A673 (cell line): ENCODE measurements around the gene TMEM232. TPM values are rescaled to one million over a fixed set of nuclear protein-coding genes. Genes with fewer than 3 reads are reported as not detected.
A peak's percentile ranks its signal among the peaks of the same experiment; 100 is the strongest.

ENCODE experiments used
- Bru-seq: library from RNA; stranded (reverse); fragments of 400-500 nt; gene quantifications from one replicate; lab custom pipeline; 2021; lab: Mats Ljungman, UMichigan
- BruChase-seq, 2 experiments: library from RNA; stranded (reverse); fragments of 400-500 nt; gene quantifications; one replicate each; lab custom pipeline; 2021; lab: Mats Ljungman, UMichigan
- BruUV-seq: library from RNA; stranded (reverse); fragments of 400-500 nt; replicated peaks from 2 replicates; lab custom pipeline; 2021; lab: Mats Ljungman, UMichigan
- CTCF ChIA-PET: fragments of 300-600 bp; sonication (Branson Sonifier 250); formaldehyde crosslinking; loops from one replicate; lab custom pipeline; 2022; ENCODE audit warnings: antibody characterized with exemption; lab: Charles Lee
- POLR2A ChIA-PET: fragments of 300-600 bp; sonication (Branson Sonifier 250); formaldehyde crosslinking; loops from one replicate; lab custom pipeline; 2022; ENCODE audit warnings: antibody characterized with exemption; ENCODE audit not compliant: low non-redundant PET; lab: Charles Lee
- DNase-seq: peaks from one replicate; pipeline ENCODE4 v3.0.0-alpha.2; 2015; ENCODE audit warnings: low spot score
- H3K27ac ChIP-seq: fragments of 200-600 bp; sonication (generic); 2 replicates; pipeline ENCODE4 v1.5.1; 2016; ENCODE audit warnings: mixed run types, low read depth, mild to moderate bottlenecking, mixed read lengths, antibody characterized with exemption, low read length; ENCODE audit not compliant: poor library complexity, severe bottlenecking
- H3K27me3 ChIP-seq: fragments of 200-600 bp; sonication (generic); replicated peaks from 2 replicates; pipeline ENCODE4 v1.6.1; 2017; ENCODE audit warnings: mixed run types, low read depth, mild to moderate bottlenecking, mixed read lengths, antibody characterized with exemption, low read length; ENCODE audit not compliant: insufficient read depth, poor library complexity
- H3K36me3 ChIP-seq: fragments of 200-600 bp; sonication (generic); 2 replicates; pipeline ENCODE4 v1.6.1; 2016; ENCODE audit warnings: mixed run types, mild to moderate bottlenecking, mixed read lengths, antibody characterized with exemption, low read length; ENCODE audit not compliant: insufficient read depth, poor library complexity, severe bottlenecking
- H3K4me1 ChIP-seq: fragments of 200-600 bp; sonication (generic); 2 replicates; pipeline ENCODE4 v1.6.1; 2017; ENCODE audit warnings: mixed run types, mild to moderate bottlenecking, mixed read lengths, antibody characterized with exemption, low read length; ENCODE audit not compliant: insufficient read depth, poor library complexity, severe bottlenecking
- H3K4me3 ChIP-seq: fragments of 200-600 bp; sonication (generic); 2 replicates; pipeline ENCODE4 v1.5.1; 2016; ENCODE audit warnings: low read depth, mixed run types, mild to moderate bottlenecking, mixed read lengths, low read length; ENCODE audit not compliant: poor library complexity, severe bottlenecking
- H3K9me3 ChIP-seq: fragments of 200-600 bp; sonication (generic); 2 replicates; pipeline ENCODE4 v1.6.1; 2016; ENCODE audit warnings: mixed run types, low read depth, mild to moderate bottlenecking, mixed read lengths, antibody characterized with exemption, low read length; ENCODE audit not compliant: poor library complexity, severe bottlenecking
- EZH2 ChIP-seq: fragments of 200-600 bp; sonication (generic); IDR thresholded peaks from 2 replicates; pipeline ENCODE4 v1.6.1; 2017; ENCODE audit warnings: borderline replicate concordance, low read depth, mild to moderate bottlenecking, mixed read lengths, antibody characterized with exemption, low read length; ENCODE audit not compliant: poor library complexity, severe bottlenecking
- intact Hi-C: fragments of 100-400 bp; cut with micrococcal nuclease; formaldehyde crosslinking; loops from one replicate; pipeline ENCODE4 v1.10.0; 2022; ENCODE audit not compliant: unreplicated experiment
- long read RNA-seq: library from polyadenylated mRNA; stranded (forward); transcript quantifications from one replicate; pipeline ENCODE4 v2.0.0, GENCODE V29; 2022
- total RNA-seq: library from RNA; stranded (reverse); gene quantifications from 2 replicates; pipeline ENCODE4 v1.2.3, GENCODE V29; 2021
- TF ChIP-seq, protein P1 (sequence below): fragments of 300-800, 200-600 bp; sonication (generic); conservative IDR thresholded peaks from 2 replicates; pipeline ENCODE4 v1.5.1; 2017; ENCODE audit warnings: low read depth, mild to moderate bottlenecking, antibody characterized with exemption, low read length, moderate library complexity, mixed read lengths

Gene TMEM232
- total RNA-seq (0.82 and 1.6 TPM in 2 replicates), Bru-seq, nascent RNA (percentile 18 among the genes with signal in this experiment), BruChase-seq, experiment 1, labeled RNA remaining after a 2-hour chase (percentile 21 among the genes with signal in this experiment), BruChase-seq, experiment 2, labeled RNA remaining after a 6-hour chase (percentile 17 among the genes with signal in this experiment)
- long read RNA-seq, partial matches to known transcripts, result 0 of 1 reads
- long read RNA-seq, other reads (novel, unspliced or antisense), result 1 of 1 reads

DNA sequence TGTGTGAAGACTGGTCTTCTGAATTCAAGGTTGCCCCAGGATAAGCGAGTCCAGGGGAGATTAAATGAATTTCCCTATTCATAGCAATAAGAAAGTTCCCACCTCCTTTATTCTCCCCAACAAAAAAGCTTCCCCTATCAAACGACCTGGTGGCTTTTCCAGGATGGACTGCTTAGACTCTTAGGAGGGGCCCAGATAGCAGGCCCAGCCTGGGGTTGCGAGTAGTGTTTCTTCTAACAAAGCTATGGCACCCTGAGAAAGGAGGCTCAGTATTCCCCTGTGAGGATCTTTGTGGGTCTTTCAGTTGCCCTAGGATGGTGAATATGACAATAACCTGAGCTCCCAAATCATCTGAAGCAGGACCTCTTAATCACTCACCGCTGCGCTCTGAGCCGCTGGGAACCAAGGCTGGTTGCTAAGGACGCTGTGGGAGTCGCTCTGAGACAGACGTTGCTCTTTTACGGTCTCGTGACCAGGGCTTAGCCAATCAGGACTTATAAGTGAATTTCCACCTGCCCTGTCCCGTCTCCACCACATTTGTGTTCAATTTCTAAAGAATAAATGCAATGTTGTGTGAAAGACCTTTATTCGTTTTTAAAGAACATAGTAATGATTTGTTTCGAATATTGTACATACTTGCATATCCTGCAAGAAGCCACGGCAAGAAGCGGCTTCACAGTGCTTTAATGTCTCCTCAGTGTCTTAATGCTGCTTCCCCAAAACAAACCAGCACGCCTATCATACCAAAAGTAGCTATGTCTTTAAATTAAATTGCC lies at the start of gene TMEM232:
Gene TMEM232 (minus strand): TSS at position 423 of the 776 bp plus-strand sequence. CDS start 59,319 bp downstream, outside the sequence.
- no peak within 1 kb of the TSS for H3K27ac ChIP-seq
- intact Hi-C loops, result no loop called here
- TF ChIP-seq EZH2, result no peak
- TF ChIP-seq, protein P1, sequence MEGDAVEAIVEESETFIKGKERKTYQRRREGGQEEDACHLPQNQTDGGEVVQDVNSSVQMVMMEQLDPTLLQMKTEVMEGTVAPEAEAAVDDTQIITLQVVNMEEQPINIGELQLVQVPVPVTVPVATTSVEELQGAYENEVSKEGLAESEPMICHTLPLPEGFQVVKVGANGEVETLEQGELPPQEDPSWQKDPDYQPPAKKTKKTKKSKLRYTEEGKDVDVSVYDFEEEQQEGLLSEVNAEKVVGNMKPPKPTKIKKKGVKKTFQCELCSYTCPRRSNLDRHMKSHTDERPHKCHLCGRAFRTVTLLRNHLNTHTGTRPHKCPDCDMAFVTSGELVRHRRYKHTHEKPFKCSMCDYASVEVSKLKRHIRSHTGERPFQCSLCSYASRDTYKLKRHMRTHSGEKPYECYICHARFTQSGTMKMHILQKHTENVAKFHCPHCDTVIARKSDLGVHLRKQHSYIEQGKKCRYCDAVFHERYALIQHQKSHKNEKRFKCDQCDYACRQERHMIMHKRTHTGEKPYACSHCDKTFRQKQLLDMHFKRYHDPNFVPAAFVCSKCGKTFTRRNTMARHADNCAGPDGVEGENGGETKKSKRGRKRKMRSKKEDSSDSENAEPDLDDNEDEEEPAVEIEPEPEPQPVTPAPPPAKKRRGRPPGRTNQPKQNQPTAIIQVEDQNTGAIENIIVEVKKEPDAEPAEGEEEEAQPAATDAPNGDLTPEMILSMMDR, result no peak
- peak within 1 kb of the TSS; percentile 40 for H3K4me3 ChIP-seq
- no TSS peak for BruUV-seq
- no peaks in the 10 kb centered on the region for H3K4me1 ChIP-seq
- no peaks in the 10 kb centered on the region for H3K9me3 ChIP-seq
- ChIA-PET CTCF (no interaction called here), POLR2A (no interaction called here)
- no peaks in the 10 kb centered on the region for H3K36me3 ChIP-seq
- no peaks in the 10 kb centered on the region for H3K27me3 ChIP-seq
- peak; percentile 75 for DNase-seq

DNA sequence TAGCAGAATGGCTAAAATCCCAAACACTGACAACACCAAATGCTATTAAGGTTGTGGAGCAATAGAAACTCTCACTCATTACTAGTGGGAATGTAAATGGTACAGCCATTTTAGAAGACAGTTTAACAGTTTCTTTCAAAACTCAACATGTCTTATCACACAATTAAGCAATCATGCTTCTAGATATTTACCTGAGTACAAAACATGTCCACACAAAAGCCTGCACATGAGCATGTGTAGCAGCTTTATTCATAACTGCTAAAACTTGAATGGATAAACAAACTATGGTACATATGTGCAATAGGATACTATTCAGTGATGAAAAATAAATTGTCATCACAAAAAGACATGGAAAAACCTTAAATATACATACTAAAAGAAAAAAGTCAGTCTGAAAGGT lies 43.8 kb upstream of the TMEM232 start:
- DNase-seq, result no peak
- no peak for TF ChIP-seq EZH2
- TF ChIP-seq, protein P1, result no peak
- no peak overlapping the region for H3K4me3 ChIP-seq
- H3K36me3 ChIP-seq, result no peaks in the 10 kb centered on the region
- POLR2A ChIA-PET, result no interaction called here
- no peak overlapping the region for H3K27ac ChIP-seq
- no TSS peak for BruUV-seq
- peaks cover 4% of the 10 kb centered on the region for H3K4me1 ChIP-seq
- CTCF ChIA-PET, result no interaction called here
- H3K9me3 ChIP-seq, result no peaks in the 10 kb centered on the region
- H3K27me3 ChIP-seq, result no peaks in the 10 kb centered on the region
- intact Hi-C loops, result no loop called here

GRCh38 chr5:110769000-110769681 lies 42.7 kb upstream of the TMEM232 start:
- POLR2A ChIA-PET, result interaction anchor here (0.5 kb wide), 1 partner anchor 323 kb away, joined by 3 read pairs; the partner anchor contains the start of gene WDR36
- no peak overlapping the region for H3K4me3 ChIP-seq
- peaks cover 4% of the 10 kb centered on the region for H3K4me1 ChIP-seq
- no peak overlapping the region for H3K27ac ChIP-seq
- TF ChIP-seq EZH2, result no peak
- TF ChIP-seq, protein P1, result no peak
- CTCF ChIA-PET, result no interaction called here
- H3K9me3 ChIP-seq, result no peaks in the 10 kb centered on the region
- H3K36me3 ChIP-seq, result no peaks in the 10 kb centered on the region
- intact Hi-C loops, result no loop called here
- BruUV-seq, result no TSS peak
- peak; percentile 15 for DNase-seq
- no peaks in the 10 kb centered on the region for H3K27me3 ChIP-seq
